OCI-LY1 (cell line): Measurements from ENCODE around the gene TNIP1.

Experiments
- EZH2 ChIP-seq: fragments of 200-600 bp; sonication (generic), shearing (Covaris generic); IDR thresholded peaks from 2 replicates; pipeline ENCODE4 v1.8.0; 2017; ENCODE audit warnings: borderline replicate concordance, mixed run types, mild to moderate bottlenecking, antibody characterized with exemption, low read length, moderate library complexity, mixed read lengths
- TF ChIP-seq, protein P1 (sequence below): fragments of 200-600 bp; sonication (generic), shearing (Covaris generic); IDR thresholded peaks from 2 replicates; pipeline ENCODE4 v1.5.1; 2017; ENCODE audit warnings: mild to moderate bottlenecking, antibody characterized with exemption, low read length, moderate library complexity, mixed read lengths

DNA sequence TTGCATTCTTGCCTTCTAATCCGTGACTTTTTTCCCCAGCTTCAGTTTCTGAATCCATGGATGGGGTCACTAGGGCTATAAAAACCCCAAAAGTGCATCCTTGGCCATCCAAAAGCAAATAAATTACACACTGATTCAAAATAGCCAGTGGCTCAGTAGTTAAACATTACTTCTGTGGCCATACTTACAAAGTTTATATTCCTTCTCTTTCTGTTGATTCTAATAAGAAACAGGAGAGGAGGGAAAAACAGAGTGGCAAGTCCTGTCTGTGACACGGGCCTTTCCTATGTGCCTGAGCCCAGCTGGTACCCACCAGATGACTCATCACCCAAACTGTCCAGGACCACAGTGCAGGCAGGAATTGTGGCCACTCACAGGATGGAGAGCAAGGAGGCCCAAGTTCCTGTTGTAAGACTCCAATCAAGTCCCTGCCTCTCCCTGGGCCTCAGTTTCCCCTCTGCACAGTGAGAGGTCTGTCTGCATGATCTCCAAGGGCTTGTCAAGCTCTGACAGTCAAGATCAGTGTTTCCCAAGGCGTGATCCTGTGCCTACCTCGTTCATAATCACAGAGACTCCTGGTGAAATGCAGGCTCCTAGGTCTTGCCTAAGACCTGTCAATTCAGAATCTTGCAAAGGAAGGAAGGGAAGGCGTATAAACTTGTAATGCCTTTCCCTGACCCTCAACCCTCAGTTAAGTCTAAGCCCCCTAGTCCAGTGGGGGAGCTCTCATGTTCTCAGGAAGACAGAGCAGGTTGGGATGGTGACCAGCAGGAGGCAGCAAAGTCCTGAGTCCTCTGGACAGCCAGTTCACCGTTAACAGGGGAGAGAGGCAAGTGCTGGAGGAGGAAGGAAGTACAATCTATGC is 29.5 kb downstream of the TNIP1 start:
- no peak for TF ChIP-seq EZH2
- TF ChIP-seq, protein P1, sequence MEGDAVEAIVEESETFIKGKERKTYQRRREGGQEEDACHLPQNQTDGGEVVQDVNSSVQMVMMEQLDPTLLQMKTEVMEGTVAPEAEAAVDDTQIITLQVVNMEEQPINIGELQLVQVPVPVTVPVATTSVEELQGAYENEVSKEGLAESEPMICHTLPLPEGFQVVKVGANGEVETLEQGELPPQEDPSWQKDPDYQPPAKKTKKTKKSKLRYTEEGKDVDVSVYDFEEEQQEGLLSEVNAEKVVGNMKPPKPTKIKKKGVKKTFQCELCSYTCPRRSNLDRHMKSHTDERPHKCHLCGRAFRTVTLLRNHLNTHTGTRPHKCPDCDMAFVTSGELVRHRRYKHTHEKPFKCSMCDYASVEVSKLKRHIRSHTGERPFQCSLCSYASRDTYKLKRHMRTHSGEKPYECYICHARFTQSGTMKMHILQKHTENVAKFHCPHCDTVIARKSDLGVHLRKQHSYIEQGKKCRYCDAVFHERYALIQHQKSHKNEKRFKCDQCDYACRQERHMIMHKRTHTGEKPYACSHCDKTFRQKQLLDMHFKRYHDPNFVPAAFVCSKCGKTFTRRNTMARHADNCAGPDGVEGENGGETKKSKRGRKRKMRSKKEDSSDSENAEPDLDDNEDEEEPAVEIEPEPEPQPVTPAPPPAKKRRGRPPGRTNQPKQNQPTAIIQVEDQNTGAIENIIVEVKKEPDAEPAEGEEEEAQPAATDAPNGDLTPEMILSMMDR, result peak; percentile 95
